GM21515 (cell line): ENCODE results near the gene SRC.
A peak's percentile ranks its signal among the peaks of the same experiment; 100 is the strongest.
"Not testable (repeated sequence)": the region's sequence is repeated elsewhere in the genome, so short reads cannot be mapped to it uniquely, and the experiment has no call there.

Source experiments
- ATAC-seq: cut with Tn5 transposase; IDR thresholded peaks from one replicate; pipeline ENCODE4 v1.9.1; 2021; ENCODE audit not compliant: unreplicated experiment

The SRC gene

GRCh38 chr20:37361336-37361735 lies 15.4 kb downstream of the SRC start:
- no peak for ATAC-seq

GRCh38 chr20:37362231-37362792 lies 16.4 kb downstream of the SRC start:
- no peak for ATAC-seq

- no peak for ATAC-seq
Observed at GRCh38 chr20:37362821-37363220, 16.9 kb downstream of the SRC start.

GRCh38 chr20:37363221-37364012 lies 17.5 kb downstream of the SRC start:
- ATAC-seq, result no peak

- ATAC-seq, result no peak
Observed at GRCh38 chr20:37364013-37364926, 18.3 kb downstream of the SRC start.

GRCh38 chr20:37364927-37365272 lies 19.0 kb downstream of the SRC start:
- no peak for ATAC-seq

- ATAC-seq, result peak; percentile 60
Observed at GRCh38 chr20:37365760-37366638, 20.1 kb downstream of the SRC start.

GRCh38 chr20:37366743-37367142 lies 20.8 kb downstream of the SRC start:
- ATAC-seq, result no peak

GRCh38 chr20:37369846-37370245 lies 23.9 kb downstream of the SRC start:
- no peak for ATAC-seq

GRCh38 chr20:37371845-37372244 lies 25.9 kb downstream of the SRC start:
- not testable (repeated sequence) for ATAC-seq

GRCh38 chr20:37372441-37372840 lies 26.5 kb downstream of the SRC start:
- no peak for ATAC-seq

- no peak for ATAC-seq
Observed at GRCh38 chr20:37373020-37373598, 27.2 kb downstream of the SRC start.

- peak; percentile 53 for ATAC-seq
Observed at GRCh38 chr20:37375227-37375626, 29.3 kb downstream of the SRC start.

- ATAC-seq, result no peak
Observed at GRCh38 chr20:37376324-37376723, 30.4 kb downstream of the SRC start.

- ATAC-seq, result no peak
Observed at GRCh38 chr20:37376791-37377190, 30.9 kb downstream of the SRC start.

GRCh38 chr20:37377346-37378081 lies 31.6 kb downstream of the SRC start:
- no peak for ATAC-seq

- no peak for ATAC-seq
Observed at GRCh38 chr20:37378420-37378784, 32.5 kb downstream of the SRC start.

- no peak for ATAC-seq
Observed at GRCh38 chr20:37378785-37379598, 33.1 kb downstream of the SRC start.
